GM21360 (cell line): Measurements from ENCODE around the gene TPRKB.
"Not testable (repeated sequence)": the region's sequence is repeated elsewhere in the genome, so short reads cannot be mapped to it uniquely, and the experiment has no call there.

Experiments used
- ATAC-seq: cut with Tn5 transposase; IDR thresholded peaks from one replicate; pipeline ENCODE4 v1.9.1; 2021; ENCODE audit warnings: mild to moderate bottlenecking, moderate library complexity; ENCODE audit not compliant: unreplicated experiment

The TPRKB gene

GRCh38 chr2:73700661-73701447 is 36.3 kb downstream of the TPRKB start:
- no peak for ATAC-seq

- ATAC-seq, result no peak
These were observed 37.0 kb downstream of the TPRKB start for GRCh38 chr2:73700131-73700611.

- ATAC-seq, result no peak
These were observed 37.7 kb downstream of the TPRKB start for GRCh38 chr2:73699437-73699836.

GRCh38 chr2:73698101-73698500 is 39.0 kb downstream of the TPRKB start:
- no peak for ATAC-seq

GRCh38 chr2:73697606-73698005 is 39.5 kb downstream of the TPRKB start:
- ATAC-seq, result no peak

- not testable (repeated sequence) for ATAC-seq
These were observed 40.2 kb downstream of the TPRKB start for GRCh38 chr2:73696985-73697384.

- not testable (repeated sequence) for ATAC-seq
These were observed 40.6 kb downstream of the TPRKB start for GRCh38 chr2:73696521-73696920.

GRCh38 chr2:73690372-73691088 is 46.6 kb downstream of the TPRKB start:
- ATAC-seq, result peak; percentile 63

GRCh38 chr2:73688494-73688893 is 48.7 kb downstream of the TPRKB start:
- not testable (repeated sequence) for ATAC-seq

- ATAC-seq, result no peak
These were observed 51.2 kb downstream of the TPRKB start for GRCh38 chr2:73685764-73686438.

GRCh38 chr2:73684905-73685304 is 52.2 kb downstream of the TPRKB start:
- not testable (repeated sequence) for ATAC-seq

- ATAC-seq, result not testable (repeated sequence)
These were observed 52.8 kb downstream of the TPRKB start for GRCh38 chr2:73684325-73684724.

- not testable (repeated sequence) for ATAC-seq
These were observed 57.1 kb downstream of the TPRKB start for GRCh38 chr2:73679951-73680571.
